ENCODE measurements around the gene FARP2.

Gene FARP2

DNA sequence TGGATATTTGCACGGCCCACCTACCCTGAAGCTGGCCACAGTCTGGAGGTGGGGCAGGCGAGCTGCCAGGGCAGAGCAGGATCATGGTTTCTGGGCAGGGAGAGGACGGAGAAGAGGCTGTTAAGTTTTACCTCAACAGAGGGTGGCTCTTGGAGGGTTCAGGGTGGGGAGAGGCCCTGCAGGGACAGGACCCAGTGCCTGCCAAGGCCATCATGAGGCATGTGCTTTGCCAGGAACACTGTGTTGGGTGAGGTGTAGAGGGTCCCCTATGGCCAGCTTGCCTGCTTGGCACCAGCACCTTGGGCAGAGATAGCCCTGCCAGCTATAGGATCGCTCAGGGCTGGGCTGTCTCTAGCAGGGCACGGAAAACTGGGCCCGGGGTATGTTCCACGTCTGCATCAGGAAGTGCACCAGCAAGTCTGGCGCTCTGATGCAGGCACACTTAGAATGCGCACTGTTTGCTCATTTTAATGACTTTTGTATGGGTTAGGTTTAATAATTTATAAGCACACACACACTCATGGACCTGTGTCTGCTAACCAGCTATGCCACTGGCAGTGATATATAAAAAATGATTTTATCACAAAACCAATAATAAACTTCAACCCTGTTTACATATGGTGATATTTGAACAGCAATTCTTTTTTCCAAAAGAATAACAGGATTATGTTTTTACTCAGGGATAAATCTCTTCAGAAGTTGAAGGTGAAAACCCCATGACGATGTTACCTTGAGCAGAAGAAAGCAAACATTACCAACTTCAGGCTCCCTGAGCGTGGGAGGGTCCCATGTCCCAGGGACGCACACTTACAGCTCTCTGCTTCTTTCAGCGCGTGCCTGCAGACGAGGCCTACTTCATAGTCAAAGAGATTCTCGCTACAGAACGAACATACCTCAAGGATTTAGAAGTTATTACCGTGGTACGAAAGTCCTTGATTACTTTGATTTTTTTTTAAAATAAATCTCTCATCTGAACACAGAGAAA lies 105.9 kb downstream of the FARP2 start:
- DNase-seq: no peak

DNA sequence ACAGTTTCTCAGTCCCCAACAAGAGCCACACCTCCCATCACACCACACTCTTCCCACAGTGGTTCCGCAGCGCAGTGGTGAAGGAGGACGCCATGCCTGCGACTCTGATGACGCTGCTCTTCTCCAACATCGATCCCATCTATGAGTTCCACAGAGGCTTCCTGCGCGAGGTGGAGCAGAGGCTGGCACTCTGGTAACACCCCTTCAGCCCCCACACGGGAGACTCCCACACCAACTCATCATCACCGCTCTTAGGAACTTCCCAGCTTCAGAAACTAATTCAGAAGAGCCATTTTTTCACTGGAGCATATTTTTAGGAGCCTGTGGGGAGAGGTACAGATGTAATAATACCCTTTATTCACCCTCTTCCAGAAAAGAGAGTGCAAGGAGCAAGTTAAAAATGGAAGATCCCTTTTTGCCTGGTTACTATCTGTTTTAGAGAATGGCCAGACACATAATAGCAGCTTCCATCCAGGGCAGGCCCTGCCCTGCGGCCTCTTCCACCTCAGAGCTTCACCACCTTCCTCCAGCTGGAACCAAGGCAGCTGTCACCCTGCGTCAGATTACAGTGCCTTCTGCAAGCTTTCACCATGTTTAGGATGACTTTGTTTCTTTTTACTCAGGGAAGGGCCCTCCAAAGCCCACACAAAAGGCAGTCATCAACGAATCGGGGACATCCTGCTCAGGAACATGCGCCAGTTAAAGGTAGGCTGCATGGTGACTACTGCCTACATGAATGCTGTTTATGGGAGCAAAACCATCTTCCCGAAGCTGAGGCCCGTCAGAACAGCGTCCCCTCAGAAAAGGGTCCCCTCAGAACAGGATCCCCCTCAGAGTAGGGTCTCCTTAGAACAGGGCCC lies 107.4 kb downstream of the FARP2 start:
- DNase-seq: no peak

DNA sequence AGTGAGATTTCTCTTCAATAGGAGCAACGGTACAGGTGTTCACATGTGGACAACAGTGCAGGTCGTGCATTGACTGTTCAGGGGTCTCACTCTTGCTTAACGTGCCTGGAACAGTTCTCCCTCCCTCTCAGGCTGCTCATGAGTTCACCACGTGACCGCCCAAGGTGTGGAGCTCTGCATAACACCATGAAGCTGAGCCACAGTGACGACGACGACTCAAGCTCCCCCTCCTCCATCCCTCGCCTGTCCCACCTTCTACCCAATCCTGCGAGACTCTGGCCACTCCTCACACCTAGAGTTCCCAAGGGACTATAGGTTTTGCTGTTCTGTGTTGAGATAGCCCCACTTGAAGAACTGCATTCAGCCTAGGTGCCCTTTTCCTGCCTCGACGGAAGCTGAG lies 109.5 kb downstream of the FARP2 start:
- DNase-seq: no peak

DNA sequence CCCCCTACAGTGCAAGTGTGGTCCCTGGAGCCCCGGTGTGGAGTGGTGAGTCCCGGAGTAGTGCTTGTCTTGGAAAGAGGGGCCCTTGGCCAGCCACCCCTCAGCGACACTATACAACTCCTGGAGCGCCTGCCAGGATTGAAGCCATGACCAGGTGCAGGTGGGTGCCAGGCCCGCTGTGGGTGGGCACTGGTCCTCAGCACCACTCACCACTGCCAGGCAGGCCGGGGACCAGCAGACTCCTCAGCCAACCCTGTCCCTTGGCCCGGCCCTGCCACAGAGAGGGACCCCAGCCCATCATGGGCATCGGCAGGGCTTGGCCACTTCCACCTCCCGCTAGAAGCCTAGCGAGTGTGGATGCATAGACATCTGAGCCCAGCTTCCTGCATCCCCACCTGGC lies 110.1 kb downstream of the FARP2 start:
- DNase-seq: no peak

DNA sequence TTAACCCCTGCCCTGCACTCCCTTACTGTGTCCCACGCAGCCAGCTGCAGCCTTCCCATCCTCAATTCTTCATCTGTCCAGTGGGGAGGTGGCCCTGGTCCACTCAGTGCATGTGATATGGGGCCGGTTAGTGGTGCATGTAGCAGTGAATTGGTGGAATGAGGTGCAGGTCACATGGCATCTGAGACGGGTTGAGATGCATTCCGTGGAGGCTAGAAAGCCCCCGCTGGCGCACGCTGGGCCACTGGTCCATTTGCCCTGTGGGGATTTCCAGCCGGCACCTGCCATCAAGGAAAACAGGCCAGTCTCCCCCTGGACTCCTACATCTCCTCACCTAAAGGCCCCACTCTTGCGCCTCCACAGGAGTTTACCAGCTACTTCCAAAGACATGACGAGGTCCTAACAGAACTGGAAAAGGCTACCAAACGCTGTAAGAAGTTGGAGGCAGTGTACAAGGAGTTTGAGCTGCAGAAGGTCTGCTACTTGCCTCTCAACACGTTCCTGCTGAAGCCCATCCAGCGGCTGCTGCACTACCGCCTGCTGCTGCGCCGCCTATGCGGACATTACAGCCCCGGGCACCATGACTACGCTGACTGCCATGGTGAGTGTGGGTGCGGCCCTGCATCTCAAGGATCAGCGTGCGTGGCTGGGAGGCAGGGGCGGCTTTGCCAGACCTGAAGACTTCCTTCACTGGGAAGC lies 111.8 kb downstream of the FARP2 start:
- DNase-seq: no peak

DNA sequence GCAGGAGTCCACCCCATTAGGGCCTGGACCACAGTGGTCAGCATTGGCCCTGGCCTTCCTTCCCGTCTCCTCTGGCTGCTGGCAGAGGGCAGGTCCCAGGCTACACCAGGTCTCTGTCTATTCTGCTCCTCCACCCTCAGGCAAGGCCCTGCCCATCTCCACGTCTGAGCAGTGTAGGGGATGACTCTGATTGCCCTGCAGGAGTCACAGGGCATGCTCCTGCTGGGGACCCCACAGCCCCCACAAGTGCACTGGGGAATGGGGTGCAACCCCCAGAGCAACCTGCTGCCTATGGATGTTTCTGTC lies 112.3 kb downstream of the FARP2 start:
- no peak for DNase-seq

DNA sequence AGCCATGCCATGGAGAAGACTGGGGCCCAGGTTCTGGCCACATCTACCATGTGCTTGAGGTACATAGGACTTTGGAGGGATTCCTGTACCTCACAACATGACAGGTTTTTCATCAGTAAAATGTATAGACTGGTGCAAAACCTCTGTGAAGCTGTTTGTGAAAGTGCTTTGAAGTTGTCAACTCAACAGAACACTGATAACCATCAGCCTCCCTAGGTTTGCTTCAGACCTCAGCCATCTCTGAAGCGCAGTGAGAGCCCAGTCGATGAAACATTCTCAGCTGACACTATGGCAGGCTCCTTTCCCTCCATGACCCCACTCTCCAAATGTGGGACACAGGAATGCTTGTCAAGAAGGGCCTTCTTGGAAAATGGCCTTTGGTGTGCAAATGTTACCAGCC lies 113.7 kb downstream of the FARP2 start:
- no peak for DNase-seq

DNA sequence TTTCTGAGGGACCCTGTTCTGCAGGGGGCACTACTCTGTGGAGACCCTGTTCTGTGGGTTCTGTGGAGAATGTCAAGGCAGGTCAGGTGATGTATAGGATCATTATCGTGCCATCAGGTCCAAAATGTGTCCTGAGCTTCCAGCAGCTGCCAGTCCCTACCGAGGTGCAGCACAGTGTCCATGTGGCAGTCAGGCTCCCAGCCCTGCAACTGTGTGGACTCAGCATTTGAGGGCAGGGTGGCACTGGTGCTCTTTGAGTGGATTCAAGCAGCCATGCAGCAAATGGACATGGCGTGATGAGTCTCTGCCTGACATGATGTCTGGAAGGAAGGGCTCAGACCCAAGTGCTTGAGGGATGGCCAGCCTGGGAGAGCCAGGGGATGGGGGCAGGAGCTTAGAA lies 117.3 kb downstream of the FARP2 start:
- no peak for DNase-seq

DNA sequence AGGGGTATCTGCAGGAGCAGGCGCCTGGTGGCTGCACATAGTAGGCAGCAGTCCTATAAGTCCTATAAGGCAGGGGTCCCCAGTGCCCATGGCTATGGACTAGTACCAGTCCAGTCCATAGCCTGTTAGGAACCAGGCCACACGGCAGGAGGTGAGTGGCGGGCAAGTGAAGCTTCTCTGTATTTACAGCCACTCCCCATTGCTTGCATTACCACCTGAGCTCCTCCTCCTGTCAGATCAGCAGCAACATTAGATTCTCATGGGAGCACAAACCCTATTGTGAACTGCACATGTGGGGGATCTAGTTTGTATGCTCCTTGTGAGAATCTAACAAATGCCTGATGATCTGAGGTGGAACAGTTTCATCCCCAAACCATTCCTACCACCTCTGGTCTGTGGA lies 119.2 kb downstream of the FARP2 start:
- DNase-seq: no peak

DNA sequence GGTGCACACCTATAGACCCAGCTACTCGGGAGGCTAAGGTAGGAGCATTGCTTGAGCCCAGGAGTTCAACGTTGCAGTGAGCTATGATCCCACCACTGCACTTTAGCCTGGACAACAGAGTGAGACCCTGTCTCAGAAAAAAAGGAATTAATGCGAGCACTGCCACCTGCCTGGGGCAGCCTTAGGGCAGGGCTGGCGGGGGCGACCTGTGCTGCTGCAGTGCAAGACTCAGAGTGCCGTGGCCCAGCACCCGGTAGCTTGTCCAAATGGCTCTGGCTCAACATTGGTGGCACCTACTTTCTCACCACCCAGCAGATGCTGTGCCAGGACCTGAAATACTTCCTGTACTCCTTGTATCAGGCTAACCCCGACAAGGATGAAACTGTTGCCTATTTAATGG lies 122.1 kb downstream of the FARP2 start:
- no peak for DNase-seq

DNA sequence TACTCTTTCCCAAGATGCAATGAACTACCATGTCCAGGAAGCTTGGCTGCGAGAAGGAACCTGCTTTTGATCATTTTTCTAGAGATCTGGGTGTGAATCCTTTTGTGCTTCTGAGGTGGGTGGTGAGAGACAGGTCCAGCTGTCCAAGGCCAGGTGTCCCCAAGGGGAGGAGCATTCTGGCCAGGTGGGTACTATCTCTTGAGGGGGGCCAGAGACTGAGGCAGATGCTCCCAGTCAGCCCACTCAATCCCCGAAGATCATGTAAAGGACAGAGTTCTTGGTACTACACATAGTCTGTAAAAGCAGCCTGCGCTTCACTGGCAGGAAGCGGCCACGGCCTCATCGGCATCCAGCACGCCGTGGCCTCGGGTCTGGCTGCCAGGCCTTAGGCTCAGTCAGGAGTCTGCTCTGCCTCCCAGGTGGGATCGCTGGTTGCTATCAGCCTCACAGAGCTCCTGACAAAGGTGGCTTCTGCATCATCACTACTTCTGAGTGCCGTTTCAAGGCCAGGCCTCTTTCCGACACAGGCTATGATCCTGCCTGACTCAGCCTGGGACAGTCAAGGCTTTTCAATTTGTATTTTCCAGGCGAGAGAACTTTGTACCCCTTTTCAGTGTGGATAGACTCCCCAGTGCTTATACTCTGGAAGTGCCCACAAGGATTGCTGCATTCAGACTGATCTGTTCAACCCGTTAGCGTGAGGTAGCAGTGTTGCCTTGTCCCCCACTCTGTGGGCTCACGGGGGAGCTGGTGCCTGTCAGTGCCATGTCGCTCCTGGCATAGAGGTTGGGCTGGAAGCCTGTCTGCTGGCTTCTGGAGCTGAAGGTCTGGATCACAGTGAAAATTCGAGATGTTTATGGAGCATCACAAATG lies 123.2 kb downstream of the FARP2 start:
- DNase-seq: no peak

DNA sequence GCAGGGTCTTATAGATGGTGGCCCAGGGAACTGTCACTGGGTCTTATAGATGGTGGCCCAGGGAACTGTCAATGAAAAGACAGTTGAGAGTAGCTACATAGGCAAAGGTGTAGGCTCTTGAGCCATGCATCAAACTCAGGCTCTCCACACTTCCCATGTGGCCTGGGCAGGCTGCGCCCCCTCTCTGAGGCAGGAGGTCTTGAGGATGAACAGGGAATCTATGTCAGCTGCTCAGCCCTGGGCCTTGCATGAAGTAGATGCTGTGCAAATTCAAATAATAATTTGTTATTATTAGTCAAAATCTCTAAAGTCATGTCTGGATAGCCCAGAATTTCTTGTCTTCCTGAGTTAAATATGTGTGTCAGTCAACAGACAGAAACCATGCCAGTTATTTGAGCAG lies 125.6 kb downstream of the FARP2 start:
- DNase-seq: no peak

DNA sequence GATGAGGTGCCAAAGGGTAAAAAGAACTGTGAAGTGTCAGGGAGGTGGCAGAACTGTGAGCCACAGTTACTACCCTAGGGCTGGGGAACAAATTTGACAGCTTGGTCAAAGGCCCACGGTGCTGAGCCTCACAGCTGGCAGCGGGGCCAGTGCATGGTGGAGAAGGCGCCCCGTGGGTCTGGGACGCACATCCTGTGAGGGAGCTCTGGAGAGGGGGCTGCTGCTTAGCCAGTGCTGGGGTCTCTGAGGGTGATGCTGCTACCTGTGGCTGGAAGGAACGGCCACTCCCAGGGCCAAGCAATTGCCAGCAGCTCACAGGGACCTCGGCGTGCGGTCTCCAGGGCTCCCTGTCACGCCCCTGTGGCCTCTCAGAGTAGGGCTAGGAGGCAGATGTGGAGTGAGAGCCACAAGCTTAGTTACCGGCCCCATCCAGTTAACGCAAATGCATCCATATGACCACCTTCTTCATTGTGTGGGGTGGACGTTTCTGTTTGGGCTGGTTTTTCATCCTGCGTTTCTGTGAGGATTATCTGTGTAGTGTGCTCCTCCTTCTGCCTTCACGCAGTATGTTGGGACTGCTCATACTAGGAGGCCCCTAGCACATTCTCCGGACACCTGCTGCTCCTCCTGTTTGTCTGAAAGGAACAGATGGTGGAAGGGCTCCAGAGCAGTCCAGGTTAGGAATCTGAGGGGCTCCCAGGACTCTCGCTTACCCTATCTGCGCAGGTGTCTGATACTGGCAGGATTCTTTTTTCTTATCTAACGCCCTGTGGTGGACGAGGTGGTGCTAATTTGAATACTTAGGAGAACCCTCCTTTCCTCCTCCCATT lies 126.3 kb downstream of the FARP2 start:
- DNase-seq: no peak

DNA sequence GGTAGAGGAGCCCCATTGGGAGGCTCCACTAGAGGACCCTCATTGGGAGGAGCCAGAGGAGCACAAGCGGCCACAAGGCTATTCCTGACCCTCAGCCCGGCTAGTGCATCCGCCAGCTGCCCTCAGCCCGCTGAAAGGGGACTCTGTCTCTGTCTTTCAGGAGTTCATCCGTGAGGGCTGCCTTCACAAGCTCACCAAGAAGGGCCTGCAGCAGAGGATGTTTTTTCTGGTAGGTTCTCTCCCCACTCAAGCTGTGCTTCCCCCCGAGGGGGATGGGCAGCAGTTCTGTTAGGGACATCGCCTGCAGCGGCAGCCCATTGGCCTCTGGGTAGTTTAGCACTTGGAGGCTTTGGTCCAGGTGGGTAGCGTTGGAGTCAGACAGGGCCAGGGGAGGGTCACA lies 127.2 kb downstream of the FARP2 start:
- DNase-seq: no peak

DNA sequence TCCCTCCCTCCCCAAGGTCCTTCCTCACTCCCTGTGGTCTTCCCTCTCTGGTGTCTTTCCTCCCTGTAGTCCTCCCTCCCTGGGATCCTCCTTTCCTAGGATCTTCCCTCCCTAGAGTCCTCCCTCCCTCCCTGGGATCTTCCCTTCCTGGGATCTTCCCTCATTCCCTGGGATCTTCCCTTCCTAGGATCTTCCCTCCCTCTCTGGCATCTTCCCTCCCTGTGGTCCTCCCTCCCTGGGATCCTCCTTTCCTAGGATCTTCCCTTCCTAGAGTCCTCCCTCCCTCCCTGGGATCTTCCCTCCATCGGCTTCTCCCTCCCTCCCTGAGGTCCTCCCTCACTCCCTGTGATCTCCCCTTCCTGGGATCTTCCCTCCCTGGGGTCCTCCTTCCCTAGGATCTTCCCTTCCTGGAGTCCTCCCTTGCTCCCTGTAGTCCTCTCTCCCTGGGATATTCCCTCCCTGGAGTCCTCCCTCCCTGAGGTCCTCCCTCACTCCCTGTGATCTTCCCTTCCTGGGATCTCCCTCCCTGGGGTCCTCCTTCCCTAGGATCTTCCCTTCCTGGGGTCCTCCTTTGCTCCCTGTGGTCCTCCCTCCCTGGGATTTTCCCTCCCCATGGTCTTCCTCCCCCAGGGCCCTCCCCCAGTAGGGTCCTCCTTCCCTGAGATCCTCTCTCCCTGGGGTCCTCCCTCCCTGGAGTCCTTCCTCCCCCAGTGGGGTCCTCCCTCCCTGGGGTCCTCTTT lies 129.3 kb downstream of the FARP2 start:
- no peak for DNase-seq

DNA sequence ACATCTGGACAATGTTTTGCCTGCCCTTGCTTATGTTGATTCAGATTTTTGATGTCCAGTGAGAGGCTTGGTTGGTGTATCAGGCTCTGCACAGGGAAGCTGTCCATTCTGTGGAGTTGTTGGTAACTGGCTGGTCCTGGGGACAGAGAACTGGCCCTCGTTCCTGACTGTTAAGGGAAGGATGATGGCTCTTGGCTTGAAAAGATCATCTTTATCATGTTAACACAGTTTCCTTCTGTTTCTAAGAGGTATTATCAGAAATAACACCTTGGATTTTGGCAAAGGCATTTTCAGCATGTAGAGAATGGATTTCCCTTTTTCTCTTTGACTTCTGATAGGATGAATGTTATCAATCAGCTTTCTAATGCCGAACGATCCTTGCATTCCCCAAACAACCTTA lies 133.0 kb downstream of the FARP2 start:
- DNase-seq: no peak

DNA sequence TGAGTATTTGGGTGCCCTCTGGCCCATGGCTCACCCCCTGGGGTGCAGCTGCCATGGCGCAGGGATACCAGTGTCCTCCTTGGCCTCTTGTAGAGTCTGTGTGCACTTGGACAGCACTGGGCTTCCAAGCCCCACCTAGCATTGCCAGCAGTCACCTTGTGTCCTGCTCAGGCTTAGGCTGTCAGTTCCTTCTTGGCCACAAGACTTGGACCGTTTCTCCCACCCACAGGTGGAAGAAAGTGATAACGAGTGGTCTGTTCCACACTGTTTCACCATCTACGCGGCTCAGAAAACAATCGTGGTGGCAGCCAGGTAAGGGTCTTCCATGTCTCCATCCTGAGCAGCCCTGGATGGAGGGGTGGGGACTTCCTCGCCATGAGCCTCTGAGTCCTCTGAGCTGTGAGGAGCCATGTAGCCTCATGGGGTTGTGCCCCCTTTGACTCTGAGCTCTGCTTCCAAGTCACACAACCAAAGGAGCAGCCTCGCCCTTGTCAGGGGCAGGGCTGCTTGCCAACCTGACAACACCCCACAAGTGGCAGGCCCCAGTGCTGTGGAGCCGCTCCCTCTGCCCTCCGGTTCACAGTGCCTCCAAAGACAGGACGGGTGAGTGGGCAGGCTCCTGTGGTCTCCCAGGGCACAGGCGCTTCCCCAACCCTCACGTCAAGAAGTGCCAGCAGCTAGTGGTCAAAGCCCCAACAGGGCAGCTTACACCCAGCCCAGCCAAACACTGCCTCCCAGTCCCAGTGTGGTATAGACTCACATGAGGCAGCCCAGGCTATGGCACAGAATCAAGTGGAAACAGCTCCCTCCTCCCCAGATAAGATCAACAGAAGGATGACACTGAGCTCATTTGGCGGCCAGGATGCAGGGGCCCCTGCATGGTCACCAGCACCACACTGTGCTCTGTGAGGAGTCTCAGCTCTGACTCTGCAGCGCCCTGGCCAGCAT lies 133.9 kb downstream of the FARP2 start:
- DNase-seq: no peak

DNA sequence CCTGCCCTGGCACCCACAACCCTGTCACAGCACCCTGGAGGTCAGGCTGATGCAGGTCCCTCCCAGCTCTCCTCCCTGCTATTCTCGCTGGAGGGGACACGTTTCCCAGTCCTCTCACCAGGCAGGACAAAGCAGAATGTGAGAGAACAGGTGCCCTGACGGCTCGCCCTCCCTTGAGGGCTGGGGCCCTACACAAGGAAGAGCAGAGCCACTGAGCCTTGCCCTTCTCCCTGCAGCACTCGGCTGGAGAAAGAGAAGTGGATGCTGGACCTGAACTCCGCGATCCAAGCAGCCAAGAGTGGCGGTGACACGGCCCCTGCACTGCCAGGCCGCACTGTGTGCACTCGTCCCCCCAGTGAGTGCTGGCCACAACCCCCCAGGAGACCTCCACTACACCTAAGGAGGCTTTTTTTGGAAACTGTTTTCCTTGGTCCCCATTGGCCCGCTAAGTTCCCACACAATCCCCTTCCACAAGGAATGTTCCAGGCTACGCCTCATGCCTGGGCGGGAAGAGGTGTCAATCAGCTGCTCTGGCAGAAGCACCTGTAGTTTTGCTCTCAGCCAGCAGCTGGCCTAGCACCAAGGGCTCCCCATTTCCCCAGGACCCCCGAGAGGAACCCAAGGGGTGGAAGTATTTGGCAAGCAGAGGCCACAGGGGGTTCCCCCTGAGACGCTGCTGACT lies 134.9 kb downstream of the FARP2 start:
- no peak for DNase-seq

DNA sequence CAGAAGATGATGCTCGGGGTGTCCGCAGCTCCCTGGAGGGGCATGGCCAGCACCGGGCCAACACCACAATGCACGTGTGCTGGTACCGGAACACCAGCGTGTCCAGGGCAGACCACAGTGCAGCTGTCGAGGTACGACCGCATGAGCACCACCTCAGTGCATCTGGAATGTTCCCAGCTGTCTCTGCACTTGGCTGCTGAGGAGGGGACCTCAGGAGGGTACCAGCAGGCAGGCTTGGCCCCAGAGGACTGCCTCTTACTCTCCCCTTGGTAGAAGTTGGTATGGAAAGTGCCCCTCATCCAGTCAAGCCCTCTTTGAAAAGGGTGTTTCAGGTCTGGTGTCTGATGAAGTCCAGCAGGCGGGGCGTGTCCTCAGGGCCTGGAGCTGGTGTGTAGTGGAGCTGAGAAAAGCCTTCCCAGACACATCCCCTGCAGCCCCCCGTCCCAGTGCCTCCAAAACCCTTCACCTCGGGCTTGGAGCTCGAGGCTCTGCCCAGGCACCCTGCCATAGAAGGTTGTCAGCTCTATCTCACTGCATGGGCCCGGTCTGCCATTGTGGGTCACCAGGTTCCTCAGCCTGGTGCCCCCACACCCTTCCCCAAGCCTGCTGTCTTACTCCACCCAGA lies 135.6 kb downstream of the FARP2 start:
- no peak for DNase-seq

Data from stimulated activated CD4-positive, alpha-beta T cell treated with anti-CD3 and anti-CD28 coated beads, Interleukin-1b, Interleukin-23, amount 100 ng/mL, for 48 hours (primary cell).